KMS-11 (cell line): ENCODE measurements around the gene CEP44.

Source experiments
- H2AFZ ChIP-seq: fragments of 200-600 bp; sonication (generic); 2 replicates; pipeline ENCODE4 v1.6.1; 2016; ENCODE audit warnings: antibody characterized with exemption, mixed run types, low read depth
- H3K27ac ChIP-seq: fragments of 200-600 bp; sonication (generic); 2 replicates; pipeline ENCODE4 v1.6.1; 2016; ENCODE audit warnings: mild to moderate bottlenecking, mixed run types
- H3K27me3 ChIP-seq: fragments of 200-600 bp; sonication (generic); 2 replicates; pipeline ENCODE4 v1.6.1; 2017; ENCODE audit warnings: mild to moderate bottlenecking, low read depth, mixed run types, moderate library complexity; ENCODE audit not compliant: insufficient read depth
- H3K36me3 ChIP-seq: fragments of 200-600 bp; sonication (generic); 2 replicates; pipeline ENCODE4 v1.6.1; 2017; ENCODE audit warnings: mild to moderate bottlenecking, mixed run types; ENCODE audit not compliant: insufficient read depth
- H3K4me1 ChIP-seq: fragments of 200-600 bp; sonication (generic); 2 replicates; pipeline ENCODE4 v1.6.1; 2016; ENCODE audit warnings: mild to moderate bottlenecking, low read depth, mixed run types; ENCODE audit not compliant: poor library complexity, severe bottlenecking
- H3K4me2 ChIP-seq: fragments of 200-600 bp; sonication (generic); 2 replicates; pipeline ENCODE4 v1.7.0; 2016; ENCODE audit warnings: mild to moderate bottlenecking, mixed run types
- H3K4me3 ChIP-seq: fragments of 200-600 bp; sonication (generic); IDR thresholded peaks from 2 replicates; pipeline ENCODE4 v1.6.1; 2017; ENCODE audit warnings: low read depth, low read length, mixed read lengths; ENCODE audit not compliant: insufficient read depth
- H3K79me2 ChIP-seq: fragments of 200-600 bp; sonication (generic); 2 replicates; pipeline ENCODE4 v1.6.1; 2016; ENCODE audit warnings: low read depth, mixed run types; ENCODE audit not compliant: insufficient read depth
- H3K9ac ChIP-seq: fragments of 200-600 bp; sonication (generic); 2 replicates; pipeline ENCODE4 v1.6.1; 2016; ENCODE audit warnings: mild to moderate bottlenecking, mixed run types
- H4K20me1 ChIP-seq: fragments of 200-600 bp; sonication (generic); 2 replicates; pipeline ENCODE4 v1.6.1; 2016; ENCODE audit warnings: mild to moderate bottlenecking, mixed run types; ENCODE audit not compliant: insufficient read depth
- CTCF ChIP-seq: fragments of 200-600 bp; sonication (generic); conservative IDR thresholded peaks from 2 replicates; pipeline ENCODE4 v1.6.1; 2017; ENCODE audit warnings: low read depth, mild to moderate bottlenecking, antibody characterized with exemption, low read length, moderate library complexity, mixed read lengths

CEP44 gene

GRCh38 chr4:174320494-174321199 is 36.9 kb downstream of the CEP44 start:
- Histone ChIP-seq H3K4me3 (no peak overlapping the region), H3K9ac (no peak overlapping the region)
- TF ChIP-seq CTCF = no peak

GRCh38 chr4:174324236-174324635 is 40.5 kb downstream of the CEP44 start:
- Histone ChIP-seq H3K36me3 (no peaks in the 10 kb centered on the region), H2AFZ (no peak overlapping the region), H3K4me3 (no peak overlapping the region), H3K9ac (no peak overlapping the region), H3K27ac (no peak overlapping the region), H3K79me2 (no peaks in the 10 kb centered on the region), H3K4me1 (no peaks in the 10 kb centered on the region), H4K20me1 (no peaks in the 10 kb centered on the region), H3K27me3 (no peaks in the 10 kb centered on the region), H3K4me2 (no peak overlapping the region)
- TF ChIP-seq CTCF = no peak

More at GRCh38 chr4:174320494-174321199, 36.9 kb downstream of the CEP44 start:
- Histone ChIP-seq H3K79me2 (no peaks in the 10 kb centered on the region), H3K4me2 (no peak overlapping the region), H3K27me3 (no peaks in the 10 kb centered on the region), H3K27ac (no peak overlapping the region), H2AFZ (no peak overlapping the region), H3K36me3 (no peaks in the 10 kb centered on the region), H4K20me1 (no peaks in the 10 kb centered on the region), H3K4me1 (no peaks in the 10 kb centered on the region)

DNA sequence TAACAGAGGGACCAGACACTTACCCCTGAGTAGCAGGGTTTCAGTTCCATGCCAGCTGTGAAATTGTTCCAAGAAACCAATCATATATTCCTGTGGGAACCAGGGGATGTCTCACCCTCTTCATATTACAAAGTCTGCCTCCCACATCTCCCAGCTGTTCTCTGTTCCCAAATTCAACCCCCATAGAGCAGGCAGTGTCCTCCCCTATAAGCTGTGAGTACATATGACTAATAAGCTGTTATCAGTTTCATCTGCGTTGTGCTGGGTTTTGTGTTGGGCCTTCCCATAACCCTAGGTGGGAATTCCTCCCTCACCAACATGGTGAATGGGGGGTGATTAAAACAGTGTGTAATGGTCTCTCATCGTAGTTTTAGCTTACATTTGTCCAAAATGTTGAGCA is 41.0 kb downstream of the CEP44 start:
- Histone ChIP-seq H3K79me2 (no peaks in the 10 kb centered on the region), H3K27ac (no peak overlapping the region), H4K20me1 (no peaks in the 10 kb centered on the region), H3K9ac (no peak overlapping the region), H3K4me2 (no peak overlapping the region), H3K4me3 (no peak overlapping the region), H3K36me3 (no peaks in the 10 kb centered on the region), H2AFZ (no peak overlapping the region), H3K4me1 (no peaks in the 10 kb centered on the region), H3K27me3 (no peaks in the 10 kb centered on the region)
- no peak for TF ChIP-seq CTCF

DNA sequence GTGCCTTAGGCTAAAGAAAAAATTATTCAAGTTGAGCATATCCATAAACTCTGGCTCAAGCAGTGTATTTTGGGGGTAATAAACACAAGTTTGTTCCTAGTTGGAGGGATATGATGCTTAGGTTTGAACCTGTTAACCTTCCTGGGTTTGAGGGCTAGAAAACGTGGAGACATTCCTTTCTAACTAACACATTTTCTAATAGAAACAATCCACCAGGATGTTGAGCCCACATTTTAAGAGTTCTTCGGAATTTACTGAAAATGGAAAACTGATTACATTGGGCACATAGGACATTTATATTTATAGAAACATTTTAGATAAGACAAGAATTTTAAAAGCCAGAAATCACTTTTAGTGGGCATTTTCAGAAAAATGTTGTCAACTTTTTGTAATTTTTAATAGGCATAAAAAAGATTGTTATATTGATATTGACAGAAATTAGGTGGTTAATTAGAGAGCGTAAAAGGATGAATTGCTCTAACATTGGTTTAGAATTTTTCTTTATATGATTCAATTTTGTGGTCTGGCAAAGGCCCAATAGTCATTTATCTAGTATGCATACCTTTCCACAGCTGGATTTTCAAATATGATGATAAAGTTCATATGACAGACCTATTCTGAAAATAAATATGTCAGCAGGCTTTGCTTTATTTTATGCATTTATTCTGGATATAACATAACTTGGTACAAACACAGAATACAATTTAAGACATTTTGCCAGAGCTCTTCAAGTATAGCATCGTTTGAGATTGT is 49.2 kb downstream of the CEP44 start:
- Histone ChIP-seq H3K36me3 (no peaks in the 10 kb centered on the region), H3K79me2 (no peaks in the 10 kb centered on the region), H3K9ac (no peak overlapping the region), H3K27ac (no peak overlapping the region), H3K4me2 (no peak overlapping the region), H3K4me1 (no peaks in the 10 kb centered on the region), H3K4me3 (no peak overlapping the region), H4K20me1 (no peaks in the 10 kb centered on the region), H2AFZ (no peak overlapping the region), H3K27me3 (no peaks in the 10 kb centered on the region)
- no peak for TF ChIP-seq CTCF
